Measurements from ENCODE around the gene AXIN1. TPM values are rescaled to one million over a fixed set of nuclear protein-coding genes. Genes with fewer than 3 reads are reported as not detected.

The AXIN1 gene
- total RNA-seq, 2 experiments from 2014 or later: 22.3 to 25.7 TPM

DNA sequence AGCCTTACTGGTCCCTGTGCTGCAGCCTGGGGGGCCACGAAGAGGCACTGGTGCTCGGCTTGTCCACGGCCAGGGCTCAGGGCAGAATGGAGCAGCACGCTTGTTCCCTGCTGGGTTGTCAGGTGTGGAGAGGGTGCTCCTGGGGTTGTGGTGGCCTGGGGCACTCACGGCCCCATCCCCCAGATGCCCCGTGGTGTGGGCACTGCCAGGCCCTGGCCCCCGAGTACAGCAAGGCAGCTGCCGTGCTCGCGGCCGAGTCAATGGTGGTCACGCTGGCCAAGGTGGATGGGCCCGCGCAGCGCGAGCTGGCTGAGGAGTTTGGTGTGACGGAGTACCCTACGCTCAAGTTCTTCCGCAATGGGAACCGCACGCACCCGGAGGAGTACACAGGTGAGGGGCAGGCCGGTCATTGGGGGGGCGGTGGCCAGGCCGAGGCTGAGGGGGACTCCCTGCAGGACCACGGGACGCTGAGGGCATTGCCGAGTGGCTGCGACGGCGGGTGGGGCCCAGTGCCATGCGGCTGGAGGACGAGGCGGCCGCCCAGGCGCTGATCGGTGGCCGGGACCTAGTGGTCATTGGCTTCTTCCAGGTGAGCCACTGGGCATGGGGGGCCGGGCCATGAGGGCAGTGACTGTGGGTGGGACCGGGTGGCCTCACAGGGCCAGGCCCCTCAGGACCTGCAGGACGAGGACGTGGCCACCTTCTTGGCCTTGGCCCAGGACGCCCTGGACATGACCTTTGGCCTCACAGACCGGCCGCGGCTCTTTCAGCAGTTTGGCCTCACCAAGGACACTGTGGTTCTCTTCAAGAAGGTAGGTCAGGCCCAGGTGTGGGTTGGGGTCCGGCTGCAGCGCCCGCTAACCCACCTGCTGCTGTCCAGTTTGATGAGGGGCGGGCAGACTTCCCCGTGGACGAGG lies 68.1 kb downstream of the AXIN1 start:
- DNase-seq: no peak
- ATAC-seq: no peak
- H3K36me3 Mint-ChIP-seq: peaks cover 3% of the 10 kb centered on the region

DNA sequence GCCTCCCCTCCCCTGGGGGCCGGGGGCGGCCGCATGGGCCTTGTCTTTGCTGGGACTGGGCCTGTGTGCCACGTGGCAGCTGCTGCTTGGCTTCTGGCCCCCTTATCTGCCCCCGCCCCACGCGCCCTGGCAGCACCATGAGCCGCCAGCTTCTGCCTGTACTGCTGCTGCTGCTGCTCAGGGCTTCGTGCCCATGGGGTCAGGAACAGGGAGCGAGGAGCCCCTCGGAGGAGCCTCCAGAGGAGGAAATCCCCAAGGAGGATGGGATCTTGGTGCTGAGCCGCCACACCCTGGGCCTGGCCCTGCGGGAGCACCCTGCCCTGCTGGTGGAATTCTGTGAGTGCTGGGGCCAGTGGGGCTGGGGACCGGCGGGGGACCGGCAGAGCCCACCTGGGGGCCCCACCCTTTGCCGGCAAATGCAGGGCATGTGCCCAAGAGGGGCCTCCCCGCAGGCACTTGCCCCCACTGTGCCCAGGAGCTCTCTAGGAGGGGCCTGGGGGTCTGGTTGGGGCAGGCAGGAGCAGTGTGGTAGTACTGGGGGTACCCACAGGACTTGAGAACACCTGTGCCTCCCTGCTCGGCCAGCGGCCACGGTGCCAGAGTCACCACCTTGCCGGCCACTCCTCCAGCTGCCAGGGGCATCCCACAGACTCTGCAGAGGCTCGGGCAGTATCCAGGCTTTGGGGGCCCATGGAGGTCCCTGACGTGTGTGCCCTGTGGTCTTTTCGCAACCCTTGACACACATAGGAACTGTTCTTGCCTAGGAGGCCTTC lies 69.3 kb downstream of the AXIN1 start, which contains the start of gene PDIA2:
PDIA2 (plus strand) TSS at position 132 of the 773 bp plus-strand sequence; CDS start at position 138, 6 bp downstream.
- H3K4me3 Mint-ChIP-seq: no peak within 1 kb of the TSS
- peaks cover 6% of the 10 kb centered on the region for H3K4me1 Mint-ChIP-seq
- H3K27ac Mint-ChIP-seq: no peak within 1 kb of the TSS
- peaks cover 14% of the 10 kb centered on the region for H3K27me3 Mint-ChIP-seq
- no peaks in the 10 kb centered on the region for H3K9me3 Mint-ChIP-seq (ENCODE audit: low read depth)
- H3K36me3 Mint-ChIP-seq: peaks cover 3% of the 10 kb centered on the region
- no peak for DNase-seq
- CTCF ChIA-PET: no interaction called here
- no peak for ATAC-seq

More for the DNA sequence above, 68.1 kb downstream of the AXIN1 start:
- no peak overlapping the region for H3K4me3 Mint-ChIP-seq
- no peaks in the 10 kb centered on the region for H3K9me3 Mint-ChIP-seq (ENCODE audit: low read depth)
- H3K4me1 Mint-ChIP-seq: no peaks in the 10 kb centered on the region
- CTCF ChIA-PET: interaction anchor here (1.1 kb wide), 1 partner anchor 177 kb away, joined by 3 read pairs; no protein-coding TSS in a partner anchor
- peaks cover 2% of the 10 kb centered on the region for H3K27me3 Mint-ChIP-seq
- no peak overlapping the region for H3K27ac Mint-ChIP-seq

DNA sequence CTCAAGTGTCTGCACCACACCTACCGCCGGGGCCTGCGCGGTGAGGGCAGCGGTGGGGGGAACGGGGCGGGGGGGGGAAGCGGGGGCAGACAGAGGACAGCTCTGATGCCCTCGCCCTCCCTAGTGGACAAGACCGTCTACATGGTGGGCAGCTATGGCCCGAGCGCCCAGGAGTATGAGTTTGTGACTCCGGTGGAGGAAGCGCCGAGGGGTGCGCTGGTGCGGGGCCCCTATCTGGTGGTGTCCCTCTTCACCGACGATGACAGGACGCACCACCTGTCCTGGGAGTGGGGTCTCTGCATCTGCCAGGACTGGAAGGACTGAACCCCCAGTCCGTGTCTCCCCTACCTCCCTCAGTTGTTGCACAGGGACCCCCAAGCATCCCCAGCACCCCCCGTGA lies 70.0 kb downstream of the AXIN1 start:
- Mint-ChIP-seq H3K36me3 (no peaks in the 10 kb centered on the region), H3K4me3 (no peak overlapping the region), H3K27me3 (peaks cover 15% of the 10 kb centered on the region), H3K9me3 (ENCODE audit: low read depth) (no peaks in the 10 kb centered on the region), H3K27ac (no peak overlapping the region), H3K4me1 (peaks cover 6% of the 10 kb centered on the region)
- DNase-seq (no peak), ATAC-seq (no peak)
- CTCF ChIA-PET: no interaction called here

DNA sequence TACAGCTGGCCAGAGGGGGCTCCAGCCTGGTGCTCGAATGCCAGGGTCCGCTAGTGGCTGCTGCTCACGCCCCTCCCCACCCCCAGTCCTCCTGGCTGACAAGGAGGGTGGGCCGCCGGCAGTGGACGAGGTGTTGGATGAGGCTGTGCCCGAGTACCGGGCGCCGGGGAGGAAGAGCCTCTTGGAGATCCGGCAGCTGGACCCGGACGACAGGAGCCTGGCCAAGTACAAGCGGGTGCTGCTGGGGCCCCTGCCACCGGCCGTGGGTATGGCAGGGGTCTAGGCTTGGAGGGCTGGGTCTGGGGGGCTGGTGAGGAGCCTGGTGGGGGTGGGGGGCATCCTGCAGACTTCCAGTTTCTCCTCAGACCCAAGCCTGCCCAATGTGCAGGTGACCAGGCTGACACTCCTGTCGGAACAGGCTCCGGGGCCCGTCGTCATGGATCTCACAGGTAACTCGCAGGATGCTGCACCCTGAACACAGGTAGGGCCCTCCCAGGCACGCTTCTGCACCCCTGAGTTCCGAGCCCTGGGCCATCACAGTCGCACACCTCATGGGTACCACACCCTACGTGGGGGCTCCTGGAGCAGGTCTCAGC lies 70.8 kb downstream of the AXIN1 start:
- CTCF ChIA-PET: interaction anchor here (0.6 kb wide), 1 partner anchor 219 kb away, joined by 6 read pairs; no protein-coding TSS in a partner anchor
- Mint-ChIP-seq H3K9me3 (ENCODE audit: low read depth) (no peaks in the 10 kb centered on the region), H3K4me1 (peaks cover 6% of the 10 kb centered on the region), H3K36me3 (no peaks in the 10 kb centered on the region), H3K4me3 (no peak overlapping the region), H3K27ac (no peak overlapping the region), H3K27me3 (peaks cover 21% of the 10 kb centered on the region)
- ATAC-seq: no peak
- no peak for DNase-seq

DNA sequence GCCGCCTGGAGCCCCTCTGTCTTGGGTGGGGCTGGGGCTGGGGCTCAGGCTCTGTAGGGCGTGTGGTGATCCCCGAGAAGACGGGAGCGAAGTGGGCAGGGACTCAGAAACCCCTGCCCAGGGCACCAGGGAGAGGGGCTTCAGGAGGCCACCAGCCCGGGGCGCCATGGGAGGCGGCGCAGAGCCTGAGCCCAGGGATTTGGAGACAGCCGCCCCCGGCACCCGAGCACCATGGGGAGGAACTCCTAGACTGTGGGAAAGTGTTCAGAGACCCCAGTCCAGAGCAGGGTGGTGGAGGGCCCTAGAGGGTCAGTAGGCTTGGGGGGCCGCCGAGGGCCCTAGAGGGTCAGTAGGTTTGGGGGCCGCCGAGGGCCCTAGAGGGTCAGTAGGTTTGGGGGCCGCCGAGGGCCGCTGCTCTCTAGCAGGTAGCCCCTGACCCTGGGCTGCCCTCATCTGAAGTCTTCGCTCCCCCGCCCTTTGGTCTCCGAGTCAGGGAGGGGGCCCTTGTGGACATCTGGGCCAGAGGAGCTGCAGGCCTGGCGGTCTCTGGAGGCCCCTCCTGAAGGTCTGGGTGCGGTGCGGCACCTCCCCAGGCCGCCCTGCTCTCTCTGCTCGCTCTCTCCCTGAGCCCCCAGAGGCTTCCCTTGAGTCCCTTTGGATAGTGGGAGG lies 71.4 kb downstream of the AXIN1 start:
- CTCF ChIA-PET: no interaction called here
- H3K4me1 Mint-ChIP-seq: peaks cover 6% of the 10 kb centered on the region
- ATAC-seq: no peak
- no peaks in the 10 kb centered on the region for H3K36me3 Mint-ChIP-seq
- H3K9me3 Mint-ChIP-seq (ENCODE audit: low read depth): no peaks in the 10 kb centered on the region
- DNase-seq: no peak
- H3K27ac Mint-ChIP-seq: no peak overlapping the region
- peaks cover 27% of the 10 kb centered on the region for H3K27me3 Mint-ChIP-seq
- H3K4me3 Mint-ChIP-seq: no peak overlapping the region

DNA sequence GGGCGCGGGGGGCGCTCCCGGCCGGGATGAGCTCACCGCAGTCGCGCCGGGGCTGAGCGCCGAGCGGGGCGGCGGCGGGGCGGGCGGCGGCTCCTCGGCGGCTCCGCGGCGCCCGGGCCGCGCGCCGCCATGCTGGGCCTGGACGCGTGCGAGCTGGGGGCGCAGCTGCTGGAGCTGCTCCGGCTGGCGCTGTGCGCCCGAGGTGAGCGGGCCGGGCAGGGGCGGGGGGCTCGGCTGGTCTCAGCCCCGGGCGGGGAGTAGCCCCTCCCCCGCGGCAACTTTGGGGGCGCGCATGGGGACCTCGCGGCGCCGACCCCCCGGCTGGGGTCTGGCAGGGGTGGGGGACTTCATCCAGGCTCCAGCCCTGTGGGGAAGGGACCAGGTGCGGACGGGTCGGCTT lies 72.0 kb downstream of the AXIN1 start, which contains the start of gene ARHGDIG:
ARHGDIG (plus strand) TSS at position 40 of the 400 bp plus-strand sequence; CDS start at position 130, 90 bp downstream.
- Mint-ChIP-seq H3K9me3 (ENCODE audit: low read depth) (no peaks in the 10 kb centered on the region), H3K4me1 (peaks cover 6% of the 10 kb centered on the region), H3K27me3 (peaks cover 28% of the 10 kb centered on the region), H3K27ac (no peak within 1 kb of the TSS), H3K36me3 (no peaks in the 10 kb centered on the region), H3K4me3 (no peak within 1 kb of the TSS)
- CTCF ChIA-PET: no interaction called here
- no peak for ATAC-seq
- no peak for DNase-seq

DNA sequence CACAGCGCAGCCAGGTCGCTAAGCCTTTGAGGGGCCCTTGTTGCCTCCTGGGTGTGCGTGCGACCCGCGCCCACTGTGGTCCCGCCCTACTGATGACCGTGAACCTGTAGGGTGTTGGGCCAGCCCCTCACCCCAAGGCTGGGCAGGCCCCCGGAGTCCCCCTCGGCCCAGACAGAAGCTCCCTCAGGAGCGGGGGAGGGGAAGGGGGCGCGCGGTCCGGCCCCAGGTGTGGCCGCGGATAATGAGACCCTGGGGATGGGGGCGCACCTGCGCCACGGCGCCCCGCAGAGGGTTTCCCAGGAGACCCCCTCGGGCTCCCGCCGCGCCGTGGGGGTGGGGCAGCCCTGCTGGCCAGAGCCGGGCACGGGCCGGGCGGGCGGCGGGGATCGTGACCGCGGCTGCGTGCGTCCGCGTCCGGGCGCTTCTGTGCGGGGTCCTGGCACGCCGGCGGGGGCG lies 72.5 kb downstream of the AXIN1 start:
- CTCF ChIA-PET: no interaction called here
- no peak for DNase-seq
- H3K27ac Mint-ChIP-seq: no peak overlapping the region

DNA sequence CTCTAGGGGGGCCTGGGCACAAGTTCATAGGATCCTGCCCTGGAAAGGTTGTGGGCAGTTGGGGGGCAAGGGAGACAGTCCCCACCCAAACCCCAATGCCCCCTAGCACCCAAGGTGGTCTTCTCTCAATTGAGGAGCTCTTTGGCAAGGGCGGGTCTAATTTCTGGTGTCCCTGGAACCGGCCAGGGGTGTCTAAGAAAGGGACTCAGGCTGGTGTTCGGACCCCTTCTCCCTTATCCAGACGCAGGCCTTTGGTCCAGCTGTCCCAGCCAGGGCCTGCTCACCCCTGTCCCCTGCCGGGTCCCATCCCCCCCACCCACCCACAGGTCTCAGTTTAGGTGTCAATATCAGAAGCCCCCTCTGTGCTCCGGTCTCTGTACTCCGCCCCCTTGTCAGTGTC lies 73.0 kb downstream of the AXIN1 start:
- H3K27ac Mint-ChIP-seq: no peak overlapping the region
- H3K36me3 Mint-ChIP-seq: no peaks in the 10 kb centered on the region
- peaks cover 6% of the 10 kb centered on the region for H3K4me1 Mint-ChIP-seq
- H3K4me3 Mint-ChIP-seq: no peak overlapping the region
- peaks cover 33% of the 10 kb centered on the region for H3K27me3 Mint-ChIP-seq
- H3K9me3 Mint-ChIP-seq (ENCODE audit: low read depth): no peaks in the 10 kb centered on the region
- ATAC-seq (no peak), DNase-seq (no peak)
- CTCF ChIA-PET: interaction anchor here (1.2 to 1.3 kb wide), 2 partner anchors 173 to 183 kb away, joined by 3 read pairs; no protein-coding TSS in a partner anchor

More for the DNA sequence above, 72.5 kb downstream of the AXIN1 start:
- Mint-ChIP-seq H3K4me1 (peaks cover 6% of the 10 kb centered on the region), H3K27me3 (peaks cover 31% of the 10 kb centered on the region), H3K36me3 (no peaks in the 10 kb centered on the region), H3K4me3 (no peak overlapping the region), H3K9me3 (ENCODE audit: low read depth) (no peaks in the 10 kb centered on the region)
- no peak for ATAC-seq

DNA sequence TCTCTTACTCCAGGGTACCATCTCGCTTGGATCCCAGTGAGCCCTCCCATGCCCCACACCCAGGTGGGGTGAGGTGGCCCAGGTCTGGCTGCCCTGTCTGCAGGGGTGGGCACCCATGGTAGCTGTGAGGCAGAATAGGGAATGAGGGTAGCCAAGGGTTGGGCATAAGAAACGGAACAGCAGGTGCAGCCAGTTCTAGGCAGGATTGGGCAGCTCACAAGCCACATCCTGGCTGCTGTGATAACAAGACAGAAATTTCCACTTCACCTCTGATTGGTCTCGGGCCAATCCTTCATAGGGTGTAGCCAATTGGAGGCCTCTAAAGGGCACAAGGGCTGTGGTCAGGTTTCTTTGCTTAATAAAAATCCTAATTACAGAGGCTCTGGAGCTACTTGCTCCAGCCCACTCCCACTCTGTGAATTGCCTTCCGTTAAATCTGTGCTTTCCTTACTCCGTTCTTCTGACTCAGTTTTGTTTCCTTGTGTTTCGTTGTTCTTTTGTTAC lies 73.6 kb downstream of the AXIN1 start:
- Mint-ChIP-seq H3K4me3 (no peak overlapping the region), H3K4me1 (peaks cover 6% of the 10 kb centered on the region), H3K27ac (no peak overlapping the region), H3K27me3 (peaks cover 33% of the 10 kb centered on the region), H3K9me3 (ENCODE audit: low read depth) (no peaks in the 10 kb centered on the region), H3K36me3 (no peaks in the 10 kb centered on the region)
- CTCF ChIA-PET: interaction anchor here (1.2 to 1.3 kb wide), 2 partner anchors 172 to 182 kb away, joined by 3 read pairs; no protein-coding TSS in a partner anchor
- DNase-seq (peak; percentile 62), ATAC-seq (peak; percentile 65)

DNA sequence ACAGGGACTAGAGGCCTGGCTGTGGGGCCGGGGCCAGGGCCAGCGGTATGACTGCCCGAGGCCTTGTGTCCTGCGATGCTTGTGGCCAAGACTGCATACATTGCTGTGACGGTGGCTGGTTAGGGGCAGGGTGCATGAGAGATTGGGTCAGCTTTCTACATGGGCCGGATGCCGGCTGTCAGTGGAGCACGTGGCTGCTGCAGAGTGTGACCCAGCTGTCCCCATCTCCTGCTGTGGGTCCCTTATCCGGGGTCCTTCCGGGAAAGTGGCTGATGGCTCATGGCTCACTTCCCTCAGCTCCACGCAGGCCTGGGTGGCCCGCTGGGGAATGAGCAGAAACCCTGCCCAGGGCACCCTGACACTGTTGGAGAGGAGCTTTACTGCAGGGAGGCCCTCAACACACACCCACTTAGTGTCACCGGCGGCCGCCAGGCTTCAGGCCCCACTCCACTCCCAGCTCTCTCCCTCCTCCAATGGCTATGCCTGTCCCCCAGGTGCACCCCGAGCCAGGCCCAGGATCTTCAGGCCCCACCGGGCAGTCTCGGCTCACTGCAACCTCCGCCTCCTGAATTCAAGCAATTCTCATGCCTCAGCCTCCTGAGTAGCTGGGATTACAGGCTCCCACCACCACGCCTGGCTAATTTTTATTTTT lies 76.0 kb downstream of the AXIN1 start:
- no peak overlapping the region for H3K27ac Mint-ChIP-seq
- H3K27me3 Mint-ChIP-seq: peaks cover 32% of the 10 kb centered on the region
- ATAC-seq (no peak), DNase-seq (no peak)
- H3K4me3 Mint-ChIP-seq: no peak overlapping the region
- peaks cover 6% of the 10 kb centered on the region for H3K4me1 Mint-ChIP-seq
- H3K36me3 Mint-ChIP-seq: no peaks in the 10 kb centered on the region
- CTCF ChIA-PET: no interaction called here
- H3K9me3 Mint-ChIP-seq (ENCODE audit: low read depth): no peaks in the 10 kb centered on the region

DNA sequence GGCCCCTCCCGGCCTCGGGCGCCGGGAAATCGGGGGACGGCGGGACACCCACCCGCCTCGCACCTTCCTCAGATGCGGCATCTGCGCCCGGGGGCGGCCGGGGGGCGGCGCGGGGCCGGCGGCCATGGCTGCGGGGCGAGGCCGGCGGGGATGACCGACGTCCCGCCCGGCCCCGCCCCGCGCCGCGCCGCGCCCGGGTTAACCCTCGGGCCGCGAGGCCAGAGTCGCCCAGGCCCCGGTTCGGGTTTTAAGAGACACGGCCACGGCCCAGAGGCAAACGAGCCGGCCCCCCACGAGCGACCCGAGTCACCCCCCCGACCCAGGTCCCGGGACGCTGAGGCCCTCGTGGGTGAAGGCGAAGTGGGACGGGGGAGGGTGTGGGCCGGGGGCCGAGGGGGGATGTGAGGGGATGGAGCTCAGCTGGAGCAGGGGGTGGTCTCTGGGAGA lies 76.7 kb downstream of the AXIN1 start, which contains the start of gene RGS11:
RGS11 (minus strand) TSS at position 159 of the 447 bp plus-strand sequence; CDS start at position 126, 33 bp downstream.
- H3K9me3 Mint-ChIP-seq (ENCODE audit: low read depth): no peaks in the 10 kb centered on the region
- DNase-seq: no peak
- CTCF ChIA-PET: no interaction called here
- ATAC-seq: no peak
- H3K4me1 Mint-ChIP-seq: peaks cover 6% of the 10 kb centered on the region
- no peak within 1 kb of the TSS for H3K27ac Mint-ChIP-seq
- no peak within 1 kb of the TSS for H3K4me3 Mint-ChIP-seq
- no peaks in the 10 kb centered on the region for H3K36me3 Mint-ChIP-seq
- H3K27me3 Mint-ChIP-seq: peaks cover 31% of the 10 kb centered on the region

DNA sequence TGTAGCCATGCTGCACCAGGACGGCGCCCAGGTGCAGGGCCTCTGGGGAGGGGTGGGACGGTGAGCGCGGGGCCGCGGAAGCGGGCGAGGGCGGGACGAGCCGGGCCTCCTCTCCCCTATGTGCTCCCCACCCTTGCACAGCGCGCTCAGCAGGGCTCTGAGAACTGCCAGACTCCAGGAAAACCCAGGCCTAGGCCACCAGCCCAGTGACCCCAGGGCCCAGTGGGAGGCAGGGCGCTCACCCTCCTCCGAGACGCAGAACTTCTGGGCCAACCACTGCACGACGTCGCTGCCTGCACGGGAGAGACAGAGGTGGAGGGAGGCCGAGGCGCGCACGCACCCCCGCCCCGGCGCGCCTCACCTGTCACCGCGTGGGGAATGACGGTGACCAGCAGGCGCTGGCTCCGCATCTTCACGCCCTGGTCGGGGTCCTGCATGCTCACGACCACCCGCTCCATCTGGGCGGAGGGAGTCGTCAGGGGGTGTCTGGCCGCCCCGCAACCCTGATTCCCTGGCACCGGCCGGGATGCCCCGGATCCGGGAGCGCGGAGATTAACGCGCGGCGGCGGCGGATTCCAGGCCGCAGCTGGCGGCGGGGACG lies 77.4 kb downstream of the AXIN1 start:
- no peak for DNase-seq
- peaks cover 31% of the 10 kb centered on the region for H3K27me3 Mint-ChIP-seq
- H3K36me3 Mint-ChIP-seq: no peaks in the 10 kb centered on the region
- H3K4me1 Mint-ChIP-seq: peaks cover 6% of the 10 kb centered on the region
- peak; percentile 28 for ATAC-seq
- H3K9me3 Mint-ChIP-seq (ENCODE audit: low read depth): no peaks in the 10 kb centered on the region
- H3K27ac Mint-ChIP-seq: no peak overlapping the region
- H3K4me3 Mint-ChIP-seq: no peak overlapping the region
- CTCF ChIA-PET: no interaction called here
